ENCODE measurements around the gene FLYWCH2. TPM values are rescaled to one million over a fixed set of nuclear protein-coding genes. Genes with fewer than 3 reads are reported as not detected.
A peak's percentile ranks its signal among the peaks of the same experiment; 100 is the strongest.

FLYWCH2 gene
- total RNA-seq, 2 experiments from 2014 or later: 23.9 to 38.7 TPM

DNA sequence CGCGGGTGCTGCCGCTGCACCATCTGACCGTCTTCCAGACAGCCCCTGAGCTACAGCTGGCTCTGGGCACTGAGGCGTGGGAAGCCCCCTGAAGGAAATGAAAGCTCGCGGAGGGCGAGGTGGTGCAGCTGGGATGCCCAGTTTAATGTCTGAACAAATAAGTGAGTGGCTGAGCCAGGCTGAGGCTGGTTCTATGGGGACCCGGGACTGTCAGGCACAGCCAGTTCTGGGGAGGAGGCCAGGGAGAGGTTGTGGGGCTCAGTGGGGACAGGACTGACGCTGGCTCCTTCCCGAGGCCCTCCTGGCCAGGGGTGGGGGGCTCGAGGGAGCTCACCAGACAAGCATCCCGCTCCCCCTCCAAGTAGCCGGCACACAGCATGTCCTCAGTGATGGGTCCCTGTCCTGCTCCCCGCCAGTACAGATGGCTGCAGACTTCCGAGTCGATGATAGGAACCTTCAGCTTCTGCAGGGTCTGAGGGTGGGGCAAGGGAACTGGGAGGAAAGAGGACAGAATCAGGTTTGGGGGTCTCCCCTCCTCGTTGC, 29.4 kb upstream of the FLYWCH2 start:
- Histone ChIP-seq H3K4me3 (ENCODE audit: low read depth, low read length, poor library complexity, severe bottlenecking) (no peak overlapping the region), H3K36me3 (ENCODE audit: insufficient read depth, low read length) (no peaks in the 10 kb centered on the region), H3K79me2 (ENCODE audit: insufficient read depth, low read depth, low read length) (no peaks in the 10 kb centered on the region), H3K4me1 (ENCODE audit: insufficient read depth, low read length, poor library complexity, severe bottlenecking) (no peaks in the 10 kb centered on the region), H3K9me3 (ENCODE audit: low read length) (no peaks in the 10 kb centered on the region), H2AFZ (ENCODE audit: low read length) (no peak overlapping the region), H3K9me2 (ENCODE audit: insufficient read depth, low read length) (no peaks in the 10 kb centered on the region), H4K20me1 (ENCODE audit: insufficient read depth, low read length) (no peaks in the 10 kb centered on the region), H3K4me2 (ENCODE audit: low read length) (no peak overlapping the region), H3K27ac (ENCODE audit: low read depth, low read length, poor library complexity, severe bottlenecking) (no peak overlapping the region)
- no TSS peak for BruUV-seq (replicated peaks)
- intact Hi-C loops (cut with micrococcal nuclease; ENCODE audit: unreplicated experiment): loop anchor here (10.0 kb wide), 1 partner anchor 59 kb away; the partner anchor contains the start of gene PRSS41
- TF ChIP-seq EZH2phosphoT487 (IDR thresholded peaks at IDR 0.05; ENCODE audit: borderline replicate concordance, low read depth, low read length): no peak
- TF ChIP-seq, protein P1, sequence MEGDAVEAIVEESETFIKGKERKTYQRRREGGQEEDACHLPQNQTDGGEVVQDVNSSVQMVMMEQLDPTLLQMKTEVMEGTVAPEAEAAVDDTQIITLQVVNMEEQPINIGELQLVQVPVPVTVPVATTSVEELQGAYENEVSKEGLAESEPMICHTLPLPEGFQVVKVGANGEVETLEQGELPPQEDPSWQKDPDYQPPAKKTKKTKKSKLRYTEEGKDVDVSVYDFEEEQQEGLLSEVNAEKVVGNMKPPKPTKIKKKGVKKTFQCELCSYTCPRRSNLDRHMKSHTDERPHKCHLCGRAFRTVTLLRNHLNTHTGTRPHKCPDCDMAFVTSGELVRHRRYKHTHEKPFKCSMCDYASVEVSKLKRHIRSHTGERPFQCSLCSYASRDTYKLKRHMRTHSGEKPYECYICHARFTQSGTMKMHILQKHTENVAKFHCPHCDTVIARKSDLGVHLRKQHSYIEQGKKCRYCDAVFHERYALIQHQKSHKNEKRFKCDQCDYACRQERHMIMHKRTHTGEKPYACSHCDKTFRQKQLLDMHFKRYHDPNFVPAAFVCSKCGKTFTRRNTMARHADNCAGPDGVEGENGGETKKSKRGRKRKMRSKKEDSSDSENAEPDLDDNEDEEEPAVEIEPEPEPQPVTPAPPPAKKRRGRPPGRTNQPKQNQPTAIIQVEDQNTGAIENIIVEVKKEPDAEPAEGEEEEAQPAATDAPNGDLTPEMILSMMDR (conservative IDR thresholded peaks at IDR 0.05; ENCODE audit: low read length): no peak
- POLR2A ChIA-PET: interaction anchor here (0.5 kb wide), 1 partner anchor 129 kb away, joined by 4 read pairs; no protein-coding TSS in a partner anchor
- no peak for DNase-seq (ENCODE audit: low spot score)
- CTCF ChIA-PET (ENCODE audit: unreplicated experiment): no interaction called here

DNA sequence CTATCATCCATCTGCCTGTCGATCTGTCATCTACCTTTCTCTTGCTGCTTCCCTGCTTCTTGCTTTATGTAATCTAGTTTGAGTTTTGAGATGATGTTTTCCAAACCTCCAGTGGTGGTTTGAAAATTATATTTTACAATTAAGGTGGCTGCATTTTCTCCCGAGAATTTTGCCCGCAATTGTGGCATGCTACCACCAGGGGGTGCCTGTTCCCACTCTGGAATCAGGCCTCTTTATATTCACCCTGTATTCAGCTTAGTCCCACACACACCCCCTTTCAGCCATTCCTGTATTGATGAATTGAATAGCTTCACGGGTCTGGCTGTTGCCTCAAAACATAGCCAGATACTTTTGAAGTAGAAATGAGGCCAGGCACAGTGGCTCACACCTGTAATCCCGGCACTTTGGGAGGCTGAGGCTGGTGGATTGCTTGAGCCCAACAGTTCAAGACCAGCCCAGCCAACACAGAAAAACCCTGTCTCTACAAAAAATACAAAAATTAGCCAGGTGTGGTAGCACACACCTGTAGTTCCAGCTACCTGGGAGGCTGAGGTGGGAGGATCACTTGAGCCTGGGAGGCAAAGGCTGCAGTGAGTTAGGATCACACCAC, 28.2 kb upstream of the FLYWCH2 start:
- intact Hi-C loops (cut with micrococcal nuclease; ENCODE audit: unreplicated experiment): loop anchor here (10.0 kb wide), 1 partner anchor 60 kb away; the partner anchor contains the start of gene PRSS41
- POLR2A ChIA-PET: no interaction called here

More for the DNA sequence above, 28.2 kb upstream of the FLYWCH2 start:
- Histone ChIP-seq H3K9me3 (ENCODE audit: low read length) (no peaks in the 10 kb centered on the region), H3K4me3 (ENCODE audit: low read depth, low read length, poor library complexity, severe bottlenecking) (no peak overlapping the region), H3K4me1 (ENCODE audit: insufficient read depth, low read length, poor library complexity, severe bottlenecking) (no peaks in the 10 kb centered on the region), H3K9me2 (ENCODE audit: insufficient read depth, low read length) (no peaks in the 10 kb centered on the region), H3K27ac (ENCODE audit: low read depth, low read length, poor library complexity, severe bottlenecking) (no peak overlapping the region), H3K79me2 (ENCODE audit: insufficient read depth, low read depth, low read length) (no peaks in the 10 kb centered on the region), H4K20me1 (ENCODE audit: insufficient read depth, low read length) (no peaks in the 10 kb centered on the region), H3K4me2 (ENCODE audit: low read length) (no peak overlapping the region), H2AFZ (ENCODE audit: low read length) (no peak overlapping the region), H3K36me3 (ENCODE audit: insufficient read depth, low read length) (no peaks in the 10 kb centered on the region)
- no TSS peak for BruUV-seq (replicated peaks)
- CTCF ChIA-PET (ENCODE audit: unreplicated experiment): no interaction called here
- peak; percentile 14 for DNase-seq (ENCODE audit: low spot score)
- no peak for TF ChIP-seq EZH2phosphoT487 (IDR thresholded peaks at IDR 0.05; ENCODE audit: borderline replicate concordance, low read depth, low read length)
- TF ChIP-seq, protein P1 (conservative IDR thresholded peaks at IDR 0.05; ENCODE audit: low read length): peak; percentile 87

Data from OCI-LY7 (cell line).